ENCODE data around the gene RFPL3.

DNA sequence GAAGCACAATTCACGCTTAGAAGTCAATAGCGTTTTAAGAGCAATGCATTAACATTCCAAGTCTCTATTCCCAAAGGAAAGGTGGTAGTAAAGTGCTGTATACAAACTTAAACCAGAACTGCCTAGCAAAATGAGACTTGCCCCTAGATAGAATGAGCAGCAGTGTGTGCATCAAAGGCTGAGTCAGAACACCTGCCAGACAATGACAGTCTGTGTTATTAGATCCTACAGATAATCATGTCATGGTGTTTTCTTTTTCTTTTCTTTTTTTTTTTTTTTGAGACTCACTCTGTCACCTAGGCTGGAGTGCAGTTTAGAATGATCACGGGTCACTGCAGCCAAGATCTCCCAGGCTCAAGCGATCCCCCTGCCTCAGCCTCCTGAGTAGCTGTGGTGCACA, 52.8 kb downstream of the RFPL3 start:
- TF ChIP-seq, protein P1, sequence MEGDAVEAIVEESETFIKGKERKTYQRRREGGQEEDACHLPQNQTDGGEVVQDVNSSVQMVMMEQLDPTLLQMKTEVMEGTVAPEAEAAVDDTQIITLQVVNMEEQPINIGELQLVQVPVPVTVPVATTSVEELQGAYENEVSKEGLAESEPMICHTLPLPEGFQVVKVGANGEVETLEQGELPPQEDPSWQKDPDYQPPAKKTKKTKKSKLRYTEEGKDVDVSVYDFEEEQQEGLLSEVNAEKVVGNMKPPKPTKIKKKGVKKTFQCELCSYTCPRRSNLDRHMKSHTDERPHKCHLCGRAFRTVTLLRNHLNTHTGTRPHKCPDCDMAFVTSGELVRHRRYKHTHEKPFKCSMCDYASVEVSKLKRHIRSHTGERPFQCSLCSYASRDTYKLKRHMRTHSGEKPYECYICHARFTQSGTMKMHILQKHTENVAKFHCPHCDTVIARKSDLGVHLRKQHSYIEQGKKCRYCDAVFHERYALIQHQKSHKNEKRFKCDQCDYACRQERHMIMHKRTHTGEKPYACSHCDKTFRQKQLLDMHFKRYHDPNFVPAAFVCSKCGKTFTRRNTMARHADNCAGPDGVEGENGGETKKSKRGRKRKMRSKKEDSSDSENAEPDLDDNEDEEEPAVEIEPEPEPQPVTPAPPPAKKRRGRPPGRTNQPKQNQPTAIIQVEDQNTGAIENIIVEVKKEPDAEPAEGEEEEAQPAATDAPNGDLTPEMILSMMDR (IDR thresholded peaks at IDR 0.05) = no peak
- TF ChIP-seq POLR2A (IDR thresholded peaks at IDR 0.05) = no peak

Measured in Peyer's patch (tissue), 4 donors.